ENCODE results near the gene METTL26.
"Not testable (repeated sequence)": the region's sequence is repeated elsewhere in the genome, so short reads cannot be mapped to it uniquely, and the experiment has no call there.

METTL26 gene

GRCh38 chr16:625117-625976, 10.8 kb downstream of the METTL26 start:
- DNase-seq (ENCODE audit: low spot score): no peak

- DNase-seq (ENCODE audit: low spot score): no peak
Measured at GRCh38 chr16:624526-625070, 11.5 kb downstream of the METTL26 start.

DNA sequence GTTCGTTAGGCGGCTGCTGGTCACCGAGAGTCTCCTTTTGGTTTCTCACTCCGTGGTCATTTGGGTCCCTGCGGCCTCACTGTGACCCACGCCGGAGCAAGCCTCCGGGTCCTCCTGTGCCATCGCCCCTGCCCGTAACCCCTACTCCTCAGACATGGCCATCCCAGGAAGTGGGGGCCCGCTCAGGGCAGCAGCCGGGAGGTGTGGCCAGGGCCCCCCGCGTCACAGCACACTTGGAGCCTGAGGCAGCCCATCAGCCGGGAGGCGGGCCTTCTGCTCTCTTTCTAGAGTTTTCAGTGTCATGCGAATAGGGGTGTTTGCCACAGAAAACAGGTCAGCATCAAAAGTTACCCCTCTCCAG, 13.2 kb downstream of the METTL26 start:
- no peak for DNase-seq (ENCODE audit: low spot score)

DNA sequence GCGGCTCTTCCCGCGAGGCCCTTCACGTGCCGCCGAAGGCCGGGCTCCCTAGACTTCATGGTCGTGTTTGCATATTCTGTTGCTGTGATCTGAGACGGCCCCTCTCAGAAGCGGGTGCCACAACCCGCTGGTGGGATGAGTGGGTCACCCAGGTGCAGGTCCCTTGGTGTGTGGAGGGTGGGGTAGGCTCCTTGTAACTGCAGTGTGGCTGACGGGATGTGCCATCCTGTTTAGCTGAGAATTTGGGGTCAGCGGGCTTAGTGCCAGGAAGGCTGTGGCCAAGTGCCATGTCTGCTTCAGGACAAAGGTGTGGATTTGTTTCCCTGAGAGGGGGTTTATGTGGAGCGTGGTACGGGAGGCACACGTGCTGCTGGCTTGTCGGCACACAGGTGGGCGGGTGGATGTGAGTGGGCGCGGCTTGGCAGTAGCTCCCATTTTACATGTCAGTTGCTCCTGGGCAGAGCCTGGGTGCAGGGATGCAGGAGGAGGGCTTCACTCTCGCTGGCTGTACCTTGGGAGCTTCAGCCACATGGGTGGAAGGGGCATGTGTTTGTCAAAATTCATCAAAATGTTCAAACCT, 14.5 kb downstream of the METTL26 start:
- DNase-seq (ENCODE audit: low spot score): no peak

DNA sequence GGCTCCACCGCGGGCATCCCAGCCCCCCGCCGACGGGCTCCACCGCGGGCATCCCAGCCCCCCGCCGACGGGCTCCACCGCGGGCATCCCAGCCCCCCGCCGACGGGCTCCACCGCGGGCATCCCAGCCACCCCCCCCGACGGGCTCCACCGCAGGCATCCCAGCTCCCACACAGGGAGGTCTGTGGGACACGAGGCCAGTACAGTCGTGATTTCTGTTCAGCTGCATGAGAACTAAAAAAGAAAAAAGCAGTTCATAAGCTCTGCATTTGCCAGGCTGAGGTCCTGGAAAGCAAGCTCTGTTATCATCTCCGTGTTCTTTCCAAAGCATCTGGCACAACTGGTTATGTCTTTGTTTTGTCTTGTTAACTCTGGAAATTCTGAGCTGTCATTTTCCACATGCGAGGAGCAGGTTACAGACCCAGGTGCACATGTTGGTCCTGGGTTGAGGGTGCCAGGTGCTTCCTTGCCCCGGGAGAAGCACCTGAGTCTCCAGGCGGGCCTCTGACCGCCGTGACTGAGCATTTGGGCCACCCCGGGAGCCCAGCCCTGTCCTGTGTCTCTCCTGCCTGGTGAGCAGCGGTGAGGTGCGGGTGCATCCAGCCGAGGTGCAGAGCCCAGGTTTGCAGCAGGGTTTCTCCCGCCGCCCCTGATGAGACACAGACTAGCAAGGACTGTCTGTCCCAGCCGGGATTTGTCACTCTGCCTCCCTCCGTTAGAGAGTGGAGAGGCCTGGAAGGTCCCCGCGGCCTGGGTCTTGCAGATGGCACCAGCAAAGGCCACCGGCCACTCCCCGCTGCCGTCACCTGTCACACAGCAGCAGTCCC, 15.2 kb downstream of the METTL26 start:
- no peak for DNase-seq (ENCODE audit: low spot score)

- DNase-seq (ENCODE audit: low spot score): no peak
Measured at GRCh38 chr16:619476-620100, 16.5 kb downstream of the METTL26 start.

DNA sequence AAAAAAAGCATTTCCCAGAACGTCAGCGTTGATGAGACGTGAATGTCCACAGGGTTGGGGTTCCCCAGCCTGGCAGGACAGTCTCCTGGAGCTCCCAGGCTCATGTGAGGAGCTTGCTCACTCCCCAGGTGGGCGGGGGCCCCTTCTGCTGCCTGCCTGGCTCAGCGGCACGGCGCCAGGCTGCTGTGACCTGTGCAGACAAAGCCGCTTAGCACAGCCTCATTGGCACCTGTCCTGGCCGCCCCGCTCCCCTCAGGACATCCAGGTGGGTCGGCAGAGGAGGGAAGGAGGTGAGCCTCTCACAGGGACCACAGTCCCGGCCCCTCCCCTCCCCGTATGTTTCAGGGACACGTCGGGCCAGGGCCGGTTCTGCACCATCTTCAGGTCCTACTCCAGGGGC, 18.2 kb downstream of the METTL26 start:
- DNase-seq (ENCODE audit: low spot score): no peak

DNA sequence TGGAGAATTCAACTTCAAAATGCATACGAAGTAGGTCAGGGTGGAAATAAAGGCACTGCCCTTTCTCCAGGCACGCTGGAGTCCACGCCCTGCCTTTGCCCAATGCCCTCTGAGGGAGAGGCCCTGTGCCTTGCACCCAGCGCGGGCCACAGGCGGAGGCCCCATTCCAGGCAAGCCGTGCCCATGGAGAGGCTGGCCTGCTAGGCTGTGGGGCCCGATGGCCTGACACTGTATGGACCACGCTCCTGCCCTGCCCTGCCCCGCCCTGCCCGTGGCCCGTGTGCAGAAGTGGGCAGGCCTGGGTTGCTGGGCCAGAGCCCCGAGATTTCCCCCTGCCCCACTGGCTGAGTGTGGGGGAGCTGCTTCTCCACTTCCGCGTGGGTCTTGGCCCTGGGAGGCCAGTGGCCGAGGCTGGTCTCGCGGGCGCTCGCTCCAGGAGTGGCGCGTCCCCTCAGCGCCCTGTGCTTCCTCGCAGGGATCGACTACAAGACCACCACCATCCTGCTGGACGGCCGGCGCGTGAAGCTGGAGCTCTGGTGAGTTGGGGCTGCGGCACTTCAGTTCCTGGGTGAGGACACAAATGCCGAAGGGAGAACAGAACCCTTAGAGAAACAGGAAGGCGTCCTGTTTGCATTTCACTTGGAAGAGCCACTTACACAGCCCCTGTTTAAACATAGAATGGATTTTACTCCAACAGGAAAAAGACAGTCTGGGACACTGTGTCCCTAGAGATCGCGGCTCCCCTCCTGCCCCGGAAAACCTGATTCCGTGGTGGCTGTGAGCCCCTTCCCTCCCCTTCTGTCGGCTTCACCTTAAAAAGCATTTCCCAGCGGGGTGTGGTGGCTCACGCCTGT, 19.1 kb downstream of the METTL26 start:
- DNase-seq (ENCODE audit: low spot score): no peak

- DNase-seq (ENCODE audit: low spot score): no peak
Measured at GRCh38 chr16:615122-615521, 21.0 kb downstream of the METTL26 start.

- peak; percentile 93 for DNase-seq (ENCODE audit: low spot score)
Measured at GRCh38 chr16:610513-611381, 25.4 kb downstream of the METTL26 start.

DNA sequence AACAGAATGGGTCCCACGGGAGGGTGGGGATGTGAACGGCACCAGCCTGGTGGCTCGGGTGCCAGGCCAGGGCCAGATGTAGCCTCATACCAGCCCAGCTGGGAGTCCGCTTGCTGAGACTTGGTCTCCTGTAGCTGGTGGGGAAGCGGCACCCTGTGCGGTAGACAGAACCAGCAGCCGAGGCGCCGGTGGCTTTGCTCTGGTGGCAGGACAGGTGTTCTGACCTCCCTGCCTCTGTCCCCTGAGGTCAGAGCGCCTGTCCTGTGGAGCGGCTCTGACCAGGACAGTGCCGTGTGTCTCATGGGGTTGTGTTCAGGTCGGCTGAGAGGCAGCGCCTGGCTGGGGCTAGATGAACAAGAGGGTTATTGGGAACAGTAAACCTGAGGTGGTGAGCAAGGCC, 26.1 kb downstream of the METTL26 start:
- DNase-seq (ENCODE audit: low spot score): no peak

GRCh38 chr16:609316-609715, 26.8 kb downstream of the METTL26 start:
- DNase-seq (ENCODE audit: low spot score): no peak

DNA sequence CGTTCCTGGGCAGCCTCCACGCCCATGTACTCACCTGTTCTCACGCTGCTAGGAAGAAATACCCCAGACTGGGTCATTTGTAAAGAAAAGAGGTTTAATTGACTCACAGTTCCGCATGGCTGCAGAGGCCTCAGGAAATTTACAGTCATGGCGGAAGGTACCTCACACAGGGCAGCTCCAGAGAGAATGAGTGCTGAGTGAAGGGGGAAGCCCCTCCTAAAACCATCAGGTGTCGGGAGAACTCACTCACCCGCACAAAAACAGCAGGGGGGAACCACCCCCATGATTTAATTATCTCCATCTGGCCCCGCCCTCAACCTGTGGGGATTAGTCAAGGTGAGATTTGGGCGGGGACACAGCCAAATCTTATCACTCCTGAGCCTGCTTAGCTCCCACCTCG, 28.1 kb downstream of the METTL26 start:
- no peak for DNase-seq (ENCODE audit: low spot score)

DNA sequence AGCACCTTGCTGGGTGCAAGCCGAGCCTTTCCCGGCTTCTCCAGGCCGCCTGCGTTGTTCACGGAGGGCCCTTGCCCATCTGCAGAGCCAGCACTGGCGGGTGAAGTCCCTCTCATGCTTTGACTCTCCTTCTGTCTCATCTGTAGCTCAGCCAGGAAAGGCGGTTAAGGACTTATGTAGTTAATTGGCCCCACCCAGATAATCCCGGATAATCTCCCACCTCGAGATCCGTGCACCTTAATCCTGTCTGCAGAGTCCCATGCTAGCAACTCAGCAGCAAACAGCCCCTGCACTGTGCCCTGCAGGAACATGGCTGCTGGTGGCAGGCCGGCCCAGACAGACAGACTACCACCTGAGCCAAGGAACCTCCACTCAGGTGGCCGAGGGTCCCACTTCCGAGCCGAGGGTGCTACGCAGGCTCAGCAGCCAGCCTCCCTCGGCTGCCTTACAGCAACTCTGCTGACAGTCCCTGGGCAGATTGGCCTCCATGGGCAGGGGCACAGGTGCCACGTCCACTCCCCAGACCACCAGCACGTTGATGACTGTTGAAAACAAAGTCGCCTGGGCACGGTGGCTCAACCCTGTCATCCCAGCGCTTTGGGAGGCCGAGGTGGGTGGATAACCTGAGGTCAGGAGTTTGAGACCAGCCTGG, 29.3 kb downstream of the METTL26 start:
- no peak for DNase-seq (ENCODE audit: low spot score)

DNA sequence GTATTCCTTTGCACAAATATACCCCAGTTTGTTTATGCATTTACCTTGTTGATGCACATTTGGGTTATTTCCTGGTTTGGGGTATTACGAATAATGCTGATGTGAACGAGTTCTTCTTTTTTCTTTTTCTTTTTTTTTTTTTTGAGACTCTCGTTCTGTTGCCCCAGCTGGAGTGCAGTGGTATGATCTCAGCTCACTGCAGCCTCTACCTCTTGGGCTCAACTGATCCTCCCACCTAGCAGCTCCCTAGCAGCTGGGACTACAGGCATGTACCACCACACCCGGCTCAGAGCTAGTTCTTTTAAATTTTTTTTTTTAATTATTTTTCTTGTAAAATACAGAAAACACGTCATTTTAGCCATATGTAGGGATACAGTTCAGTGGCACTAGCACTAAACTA, 32.2 kb downstream of the METTL26 start:
- no peak for DNase-seq (ENCODE audit: low spot score)

DNA sequence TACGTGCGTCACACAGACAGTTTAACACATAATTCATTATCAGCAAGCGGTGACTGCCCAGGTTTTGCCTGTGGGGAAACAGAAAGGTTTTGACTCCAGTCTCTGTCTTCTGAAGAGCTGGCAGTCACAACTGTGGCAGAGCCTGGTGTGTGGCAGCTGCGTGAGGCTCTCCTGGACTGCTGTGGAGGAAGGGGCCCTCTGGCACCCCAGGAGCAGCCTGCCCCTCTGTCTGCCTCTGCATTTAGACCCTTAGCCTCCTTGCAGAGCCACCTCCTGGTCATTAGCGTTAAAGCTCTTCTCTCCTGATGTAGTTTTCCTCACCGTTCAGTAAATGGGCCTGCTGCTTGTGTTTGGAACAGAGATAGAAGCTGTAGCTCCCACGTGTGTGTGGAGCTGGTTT, 35.3 kb downstream of the METTL26 start:
- peak; percentile 76 for DNase-seq (ENCODE audit: low spot score)

GRCh38 chr16:598823-599739, 37.0 kb downstream of the METTL26 start:
- no peak for DNase-seq (ENCODE audit: low spot score)

DNA sequence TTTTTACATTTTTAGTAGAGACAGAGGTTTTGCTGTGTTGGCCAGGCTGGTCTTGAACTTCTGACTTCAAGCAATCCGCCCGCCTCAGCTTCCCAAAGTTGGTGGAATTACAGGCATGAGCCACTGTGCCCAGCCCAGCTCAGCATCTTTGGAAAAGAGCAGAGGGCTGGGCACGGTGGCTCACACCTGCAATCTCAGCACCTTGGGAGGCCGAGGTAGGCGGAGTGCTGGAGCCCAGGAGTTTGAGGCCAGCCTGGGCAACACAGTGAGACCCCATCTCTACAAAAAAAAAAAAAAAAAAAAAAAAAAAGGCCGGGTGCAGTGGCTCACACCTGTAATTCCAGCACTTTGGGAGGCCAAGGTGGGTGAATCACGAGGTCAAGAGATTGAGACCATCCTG, 38.5 kb downstream of the METTL26 start:
- DNase-seq (ENCODE audit: low spot score): not testable (repeated sequence)

GRCh38 chr16:596736-597060, 39.4 kb downstream of the METTL26 start:
- DNase-seq (ENCODE audit: low spot score): no peak

Data from iPS-NIHi11 (cell line).